ENCODE measurements around the gene ANTXR2. TPM values are rescaled to one million over a fixed set of nuclear protein-coding genes. Genes with fewer than 3 reads are reported as not detected.

Gene ANTXR2
- total RNA-seq, 1 donor from 2014 or later, result 163 TPM

- DNase-seq (ENCODE audit: low spot score), result no peak
Observed at GRCh38 chr4:80092088-80092487, 19.1 kb upstream of the ANTXR2 start.

- no peak for DNase-seq (ENCODE audit: low spot score)
Observed at GRCh38 chr4:80091688-80092087, 18.7 kb upstream of the ANTXR2 start.

- DNase-seq (ENCODE audit: low spot score), result no peak
Observed at GRCh38 chr4:80091184-80091583, 18.2 kb upstream of the ANTXR2 start.

GRCh38 chr4:80090090-80090489 lies 17.1 kb upstream of the ANTXR2 start:
- no peak for DNase-seq (ENCODE audit: low spot score)

GRCh38 chr4:80088471-80088870 lies 15.4 kb upstream of the ANTXR2 start:
- DNase-seq (ENCODE audit: low spot score), result no peak

GRCh38 chr4:80086296-80086695 lies 13.3 kb upstream of the ANTXR2 start:
- no peak for DNase-seq (ENCODE audit: low spot score)

- DNase-seq (ENCODE audit: low spot score), result no peak
Observed at GRCh38 chr4:80085081-80085480, 12.1 kb upstream of the ANTXR2 start.

- DNase-seq (ENCODE audit: low spot score), result no peak
Observed at GRCh38 chr4:80082693-80083092, 9.7 kb upstream of the ANTXR2 start.

GRCh38 chr4:80081566-80081965 lies 8.5 kb upstream of the ANTXR2 start:
- no peak for DNase-seq (ENCODE audit: low spot score)

GRCh38 chr4:80079255-80079923 lies 6.4 kb upstream of the ANTXR2 start:
- DNase-seq (ENCODE audit: low spot score), result no peak

GRCh38 chr4:80078346-80079092 lies 5.5 kb upstream of the ANTXR2 start:
- no peak for DNase-seq (ENCODE audit: low spot score)

- DNase-seq (ENCODE audit: low spot score), result no peak
Observed at GRCh38 chr4:80077639-80078038, 4.6 kb upstream of the ANTXR2 start.

GRCh38 chr4:80076681-80077080 lies 3.7 kb upstream of the ANTXR2 start:
- no peak for DNase-seq (ENCODE audit: low spot score)

- DNase-seq (ENCODE audit: low spot score), result no peak
Observed at GRCh38 chr4:80075995-80076675, 3.1 kb upstream of the ANTXR2 start.

- DNase-seq (ENCODE audit: low spot score), result no peak
Observed at GRCh38 chr4:80074651-80075050, 1.6 kb upstream of the ANTXR2 start.

- DNase-seq (ENCODE audit: low spot score), result no peak
Observed at GRCh38 chr4:80074069-80074468, 1.0 kb upstream of the ANTXR2 start.

GRCh38 chr4:80073473-80074008 lies 512 bp upstream of the ANTXR2 start:
- DNase-seq (ENCODE audit: low spot score), result no peak

GRCh38 chr4:80072228-80072743 lies 743 bp downstream of the ANTXR2 start:
- DNase-seq (ENCODE audit: low spot score), result peak; percentile 52

- DNase-seq (ENCODE audit: low spot score), result no peak
Observed at GRCh38 chr4:80071604-80072227, 1.3 kb downstream of the ANTXR2 start.

GRCh38 chr4:80070880-80071603 lies 2.0 kb downstream of the ANTXR2 start:
- no peak for DNase-seq (ENCODE audit: low spot score)

Measured in mucosa of gallbladder (tissue), 1 donor.